Stimulated activated CD8-positive, alpha-beta memory T cell treated with anti-CD3 and anti-CD28 coated beads, Interleukin-2, amount 100 ng/mL, for 1 hour (primary cell): Measurements from ENCODE around the gene ZNF626.
"Not testable (repeated sequence)": the region's sequence is repeated elsewhere in the genome, so short reads cannot be mapped to it uniquely, and the experiment has no call there.

ENCODE experiments used
- DNase-seq, 2 donors: peaks; one replicate each; pipeline ENCODE4 v3.0.0-alpha.2; 2020; ENCODE audit warnings: low read depth in 2 of 2

The ZNF626 gene

GRCh38 chr19:20661150-20661819, at the start of gene ZNF626:
ZNF626 (minus strand) TSS chr19:20661571; CDS start chr19:20661446, 125 bp downstream.
- peak; percentile 78 to 81 for DNase-seq

DNA sequence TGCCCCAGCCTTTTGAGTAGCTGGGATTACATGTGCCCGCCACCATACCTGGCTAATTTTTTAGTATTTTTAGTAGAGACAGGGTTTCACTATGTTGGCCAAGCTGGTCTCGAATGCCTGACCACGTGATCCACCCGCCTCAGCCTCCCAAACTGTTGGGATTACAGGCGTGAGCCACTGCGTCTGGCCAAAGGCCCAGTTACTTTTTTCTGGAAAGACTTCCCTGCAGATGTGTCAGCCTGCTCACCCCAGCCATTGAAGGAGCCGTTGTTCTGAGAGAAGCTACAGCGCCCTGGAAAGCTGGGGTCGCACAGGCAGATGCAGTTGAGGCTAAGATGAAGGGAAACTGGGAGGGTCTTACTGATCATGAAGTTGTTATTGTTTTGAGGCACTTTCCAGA, 7.9 kb upstream of the ZNF626 start:
- no peak for DNase-seq

GRCh38 chr19:20667281-20667680, 5.9 kb upstream of the ZNF626 start:
- no peak for DNase-seq

DNA sequence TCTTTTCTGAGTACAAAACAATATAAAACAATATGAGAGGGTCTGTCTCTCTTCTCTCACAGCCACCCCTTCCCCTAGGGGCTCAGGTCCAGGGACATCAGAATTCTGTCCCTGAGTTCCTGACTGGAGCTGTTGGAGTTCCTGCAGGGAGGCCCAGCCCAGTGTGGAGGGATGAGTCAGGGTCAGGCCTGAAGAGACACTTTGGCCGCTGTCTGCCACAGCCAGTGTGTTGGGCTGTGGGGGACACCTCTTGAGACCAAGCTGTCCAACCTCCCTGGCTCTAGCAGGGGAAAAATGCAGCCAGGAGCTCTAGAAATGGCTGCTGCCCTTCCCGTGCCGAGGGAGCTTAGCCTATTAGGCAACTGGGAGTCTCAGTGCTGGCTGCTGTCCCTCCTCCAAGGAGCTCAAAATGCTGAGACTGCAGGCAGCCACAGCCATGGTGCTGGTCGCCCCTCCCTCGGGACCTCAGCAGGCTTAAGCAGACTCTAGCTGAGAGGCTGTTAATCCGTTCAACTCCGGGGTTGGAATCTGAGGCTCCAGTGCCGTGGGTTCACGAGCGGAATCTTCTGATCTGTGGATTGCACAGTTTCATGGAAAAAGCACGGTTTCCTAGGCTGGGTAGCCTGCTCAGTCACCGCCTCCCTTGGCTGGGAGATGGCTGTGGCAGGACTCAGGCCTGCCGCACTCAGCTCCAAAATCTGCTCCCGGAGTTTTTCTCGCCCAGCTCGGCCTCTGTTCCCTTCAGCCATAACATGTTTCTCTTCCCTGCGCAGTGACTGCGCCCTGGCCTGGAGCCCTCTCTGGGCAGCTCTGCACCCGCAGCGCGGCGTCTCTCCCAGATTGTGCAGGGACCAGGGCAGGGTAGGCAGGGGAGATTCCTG, 3.8 kb upstream of the ZNF626 start:
- no peak for DNase-seq

- not testable (repeated sequence) for DNase-seq
These were observed 3.1 kb upstream of the ZNF626 start for GRCh38 chr19:20664475-20664874.

DNA sequence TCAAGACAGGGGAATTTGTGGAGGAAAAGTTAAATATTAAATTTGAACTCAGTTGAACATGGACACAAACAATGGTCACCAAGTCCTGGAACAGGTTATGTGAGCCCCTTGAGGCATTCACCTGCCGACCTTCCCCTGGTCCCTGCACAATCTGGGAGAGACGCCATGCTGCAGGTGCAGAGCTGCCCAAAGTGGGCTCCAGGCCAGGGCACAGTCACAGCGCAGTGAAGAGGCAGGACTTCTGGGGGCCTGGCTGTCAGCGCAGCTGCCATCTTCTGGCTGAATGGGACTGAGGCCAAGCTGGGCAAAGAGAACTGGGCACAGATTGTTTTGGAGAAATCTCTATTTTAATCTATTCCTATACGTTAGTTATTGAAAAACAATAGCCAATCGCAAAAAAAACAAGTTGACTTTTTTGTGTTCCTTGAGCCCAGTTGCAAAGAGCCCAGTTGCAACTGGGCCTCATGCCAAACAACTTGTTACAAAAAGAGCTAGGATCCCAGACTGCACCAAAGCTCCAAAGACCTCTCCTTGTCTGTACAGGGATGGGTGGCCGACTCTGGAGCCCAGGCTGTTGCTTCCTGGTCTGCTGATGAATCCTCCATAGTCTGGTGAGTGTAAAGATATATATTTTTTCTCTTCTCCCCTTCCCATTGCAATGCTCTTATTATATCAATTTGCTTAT, 1.2 kb upstream of the ZNF626 start:
- no peak for DNase-seq

DNA sequence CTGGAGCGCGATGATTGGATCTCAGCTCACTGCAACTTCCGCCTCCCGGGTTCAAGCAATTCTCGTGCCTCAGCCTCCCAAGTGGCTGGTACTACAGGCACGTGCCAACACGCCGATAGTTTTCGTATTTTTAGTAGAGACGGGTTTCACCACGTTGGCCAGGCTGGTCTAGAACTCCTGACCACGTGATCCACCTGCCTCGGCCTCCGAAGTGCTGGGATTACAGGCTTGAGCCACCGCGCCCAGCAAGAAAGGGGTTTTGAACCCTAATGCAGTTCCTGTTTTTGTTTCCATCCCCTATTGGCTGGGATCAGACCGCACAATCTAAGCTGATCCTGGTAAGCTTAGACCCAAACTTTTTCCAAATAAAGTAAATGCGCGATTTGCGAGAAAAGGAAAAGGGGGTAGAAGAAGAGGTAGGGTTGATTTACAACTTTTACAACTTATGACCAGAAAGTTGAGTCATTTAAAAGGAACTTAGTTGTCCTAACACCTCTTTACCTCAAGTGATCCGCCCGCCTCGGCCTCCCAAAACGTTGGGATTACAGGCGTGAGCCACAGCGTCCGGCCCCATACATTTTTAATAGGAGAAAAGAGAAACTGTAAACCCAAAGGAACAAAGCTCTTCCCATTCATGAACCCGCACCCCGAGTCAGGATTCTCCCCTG, 764 bp downstream of the ZNF626 start:
- no peak for DNase-seq

DNA sequence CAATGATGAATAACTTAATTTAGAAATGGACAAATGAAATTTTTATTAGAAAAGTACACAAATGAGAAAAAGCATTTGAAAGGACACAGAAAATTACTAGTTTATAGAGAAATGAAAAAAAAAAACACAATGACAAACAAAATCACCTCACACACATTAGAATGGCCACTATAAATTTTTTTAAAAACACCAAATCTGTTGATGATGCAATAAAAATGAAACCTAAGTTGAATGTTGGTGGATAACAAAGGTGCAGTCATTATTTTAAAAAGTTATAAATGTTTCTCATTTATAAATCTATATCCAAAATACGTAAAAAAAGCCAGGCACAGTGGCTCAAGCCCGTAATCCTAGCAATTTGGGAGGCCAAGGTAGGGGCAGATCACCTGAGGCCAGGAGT, 20.8 kb downstream of the ZNF626 start:
- no peak for DNase-seq

- no peak for DNase-seq
These were observed 21.3 kb downstream of the ZNF626 start for GRCh38 chr19:20640023-20640422.

DNA sequence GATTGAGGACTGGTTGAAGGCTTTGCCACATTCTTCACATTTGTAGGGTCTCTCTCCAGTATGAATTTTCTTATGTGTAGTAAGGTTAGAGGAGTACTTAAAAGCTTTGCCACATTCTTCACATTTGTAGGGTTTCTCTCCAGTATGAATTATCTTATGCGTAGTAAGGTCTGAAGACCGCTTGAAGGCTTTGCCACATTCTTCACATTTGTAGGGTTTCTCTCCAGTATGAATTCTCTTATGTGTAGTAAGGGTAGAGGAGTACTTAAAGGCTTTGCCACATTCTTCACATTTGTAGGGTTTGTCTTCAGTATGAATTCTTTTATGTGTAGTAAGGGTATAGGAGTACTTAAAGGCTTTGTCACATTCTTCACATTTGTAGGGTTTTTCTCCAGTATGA, 36.8 kb downstream of the ZNF626 start:
- DNase-seq, result not testable (repeated sequence)

DNA sequence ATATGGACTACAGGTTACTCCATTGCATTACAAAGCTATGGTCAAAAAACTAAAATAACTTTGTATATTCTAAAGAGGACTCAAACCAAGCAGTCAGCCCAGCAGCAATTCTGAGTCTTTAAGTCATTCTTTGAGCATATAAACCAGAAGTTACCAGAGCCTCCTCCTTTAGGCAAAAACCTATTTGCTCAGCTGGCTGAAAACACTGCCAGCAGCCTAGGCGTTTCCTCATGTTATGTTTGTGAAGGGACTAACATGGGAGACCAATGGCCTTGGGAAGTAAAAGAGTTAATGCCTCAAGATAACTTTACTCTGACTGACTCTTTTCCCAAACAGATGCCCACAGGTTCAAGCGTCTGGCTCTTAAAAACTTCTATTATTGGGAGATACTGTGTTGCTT, 45.3 kb downstream of the ZNF626 start:
- no peak for DNase-seq

GRCh38 chr19:20614971-20615370, 46.4 kb downstream of the ZNF626 start:
- not testable (repeated sequence) for DNase-seq

- no peak for DNase-seq
These were observed 48.6 kb downstream of the ZNF626 start for GRCh38 chr19:20612711-20613316.

- DNase-seq, result no peak
These were observed 49.5 kb downstream of the ZNF626 start for GRCh38 chr19:20611866-20612265.

DNA sequence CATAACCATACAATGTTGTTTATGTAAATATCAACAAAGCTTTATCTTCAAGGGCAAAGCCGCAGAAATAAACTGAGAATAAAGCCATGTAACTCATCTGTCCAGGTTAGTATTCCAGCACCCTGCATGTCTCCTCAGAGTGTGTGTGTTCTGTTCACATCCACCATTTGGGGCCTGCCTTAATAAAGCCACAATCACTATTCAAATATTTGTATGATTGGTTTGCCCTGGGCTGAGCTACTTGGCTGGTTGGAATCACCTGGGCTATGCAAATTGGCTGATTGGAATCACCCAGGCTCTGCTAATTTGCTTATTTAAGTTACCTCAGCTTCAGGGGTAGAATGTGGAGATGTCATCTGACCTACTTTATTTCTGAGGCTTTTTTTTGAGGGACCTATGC, 53.4 kb downstream of the ZNF626 start:
- DNase-seq, result no peak
